HFF-Myc (cell line): ENCODE data around the gene GIT2.

Experiments
- DNase-seq: peaks from one replicate; pipeline ENCODE4 v3.0.0-alpha.2; 2011; ENCODE audit warnings: low read depth; ENCODE audit errors: extremely low read depth
- H3K4me3 ChIP-seq: replicated peaks from 2 replicates; pipeline ENCODE4 v1.5.1; 2011; ENCODE audit warnings: low read depth, mild to moderate bottlenecking, control low read depth, low read length
- CTCF ChIP-seq: IDR thresholded peaks from 2 replicates; pipeline ENCODE4 v1.5.1; 2012; ENCODE audit warnings: mild to moderate bottlenecking, low read depth, low read length, control low read depth; ENCODE audit errors: missing control alignments

The GIT2 gene

GRCh38 chr12:109923481-109924245 lies 72.5 kb downstream of the GIT2 start:
- TF ChIP-seq CTCF = no peak
- no peak overlapping the region for H3K4me3 ChIP-seq
- no peak for DNase-seq

- no peak for DNase-seq
- H3K4me3 ChIP-seq = no peak overlapping the region
- TF ChIP-seq CTCF = no peak
Measured at GRCh38 chr12:109923038-109923437, 73.1 kb downstream of the GIT2 start.

GRCh38 chr12:109921982-109922381 lies 74.2 kb downstream of the GIT2 start:
- no peak for TF ChIP-seq CTCF
- no peak for DNase-seq
- no peak overlapping the region for H3K4me3 ChIP-seq

- no peak for DNase-seq
- no peak overlapping the region for H3K4me3 ChIP-seq
- TF ChIP-seq CTCF = no peak
Measured at GRCh38 chr12:109920261-109920780, 75.8 kb downstream of the GIT2 start.

- TF ChIP-seq CTCF = no peak
- no peak for DNase-seq
Measured at GRCh38 chr12:109919456-109919855, 76.7 kb downstream of the GIT2 start.

GRCh38 chr12:109916045-109916444 lies 80.1 kb downstream of the GIT2 start:
- no peak for DNase-seq
- H3K4me3 ChIP-seq = no peak overlapping the region
- no peak for TF ChIP-seq CTCF

More at GRCh38 chr12:109919456-109919855, 76.7 kb downstream of the GIT2 start:
- H3K4me3 ChIP-seq = no peak overlapping the region
